Adrenal gland (tissue), 5 donors: ENCODE data around the gene CAMK2A.

ENCODE experiments used
- POLR2A ChIP-seq, 2 donors: fragments of 450-650 bp; IDR thresholded peaks; one replicate each; pipeline ENCODE4 v1.6.1; 2017; ENCODE audit warnings: antibody characterized with exemption in 2 of 2, mild to moderate bottlenecking in 2 of 2, moderate library complexity in 1 of 2
- TF ChIP-seq, protein P1 (sequence below), 6 experiments: fragments of 450-650 bp in 4 of 6; fragments of 200-600 bp in 2 of 6; sonication (generic) in 1 of 6; IDR thresholded peaks; 1 replicate in 5 of 6; 2 replicates in 1 of 6; pipeline versions ENCODE4 v1.5.1 to v1.8.0; 2016 to 2021; ENCODE audit warnings: antibody characterized with exemption in 6 of 6, mild to moderate bottlenecking in 2 of 6, moderate library complexity in 1 of 6
- donor health status: DM: no; HTN: no; CAD: no.

DNA sequence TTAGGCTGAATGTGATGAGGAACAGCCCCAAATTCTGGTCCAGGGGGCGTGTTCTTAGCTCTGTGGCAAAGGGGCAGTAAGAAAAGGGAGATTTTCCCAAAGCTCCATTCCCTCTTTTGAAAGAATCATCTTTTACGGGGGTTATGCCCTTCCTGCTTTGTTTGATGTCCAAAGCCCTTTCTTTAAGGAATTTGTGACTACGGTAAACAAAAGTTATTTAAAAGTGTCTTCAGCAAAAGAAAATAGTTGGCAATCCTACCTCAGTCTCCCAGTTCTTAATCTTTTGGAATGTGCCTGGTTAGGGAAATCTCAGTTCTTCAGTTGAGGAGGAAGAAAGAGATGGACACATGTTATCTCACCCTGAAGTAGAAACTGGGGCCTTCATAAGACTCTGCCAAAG lies 37.6 kb upstream of the CAMK2A start:
- TF ChIP-seq, protein P1, sequence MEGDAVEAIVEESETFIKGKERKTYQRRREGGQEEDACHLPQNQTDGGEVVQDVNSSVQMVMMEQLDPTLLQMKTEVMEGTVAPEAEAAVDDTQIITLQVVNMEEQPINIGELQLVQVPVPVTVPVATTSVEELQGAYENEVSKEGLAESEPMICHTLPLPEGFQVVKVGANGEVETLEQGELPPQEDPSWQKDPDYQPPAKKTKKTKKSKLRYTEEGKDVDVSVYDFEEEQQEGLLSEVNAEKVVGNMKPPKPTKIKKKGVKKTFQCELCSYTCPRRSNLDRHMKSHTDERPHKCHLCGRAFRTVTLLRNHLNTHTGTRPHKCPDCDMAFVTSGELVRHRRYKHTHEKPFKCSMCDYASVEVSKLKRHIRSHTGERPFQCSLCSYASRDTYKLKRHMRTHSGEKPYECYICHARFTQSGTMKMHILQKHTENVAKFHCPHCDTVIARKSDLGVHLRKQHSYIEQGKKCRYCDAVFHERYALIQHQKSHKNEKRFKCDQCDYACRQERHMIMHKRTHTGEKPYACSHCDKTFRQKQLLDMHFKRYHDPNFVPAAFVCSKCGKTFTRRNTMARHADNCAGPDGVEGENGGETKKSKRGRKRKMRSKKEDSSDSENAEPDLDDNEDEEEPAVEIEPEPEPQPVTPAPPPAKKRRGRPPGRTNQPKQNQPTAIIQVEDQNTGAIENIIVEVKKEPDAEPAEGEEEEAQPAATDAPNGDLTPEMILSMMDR (IDR thresholded peaks at IDR 0.05): no peak
- no peak for TF ChIP-seq POLR2A (IDR thresholded peaks at IDR 0.05)
